DOHH2 (cell line): ENCODE measurements around the gene MAP2.

Experiments
- EZH2phosphoT487 ChIP-seq: fragments of 200-600 bp; sonication (generic); IDR thresholded peaks from 2 replicates; pipeline ENCODE4 v1.6.1; 2017; ENCODE audit warnings: borderline replicate concordance, mild to moderate bottlenecking, antibody characterized with exemption, low read length, moderate library complexity, mixed read lengths
- TF ChIP-seq, protein P1 (sequence below): fragments of 200-600 bp; sonication (generic); IDR thresholded peaks from one replicate; pipeline ENCODE4 v1.5.1; 2014; ENCODE audit warnings: antibody characterized with exemption, mild to moderate bottlenecking, low read depth, low read length; ENCODE audit not compliant: poor library complexity, severe bottlenecking

- TF ChIP-seq, protein P1, sequence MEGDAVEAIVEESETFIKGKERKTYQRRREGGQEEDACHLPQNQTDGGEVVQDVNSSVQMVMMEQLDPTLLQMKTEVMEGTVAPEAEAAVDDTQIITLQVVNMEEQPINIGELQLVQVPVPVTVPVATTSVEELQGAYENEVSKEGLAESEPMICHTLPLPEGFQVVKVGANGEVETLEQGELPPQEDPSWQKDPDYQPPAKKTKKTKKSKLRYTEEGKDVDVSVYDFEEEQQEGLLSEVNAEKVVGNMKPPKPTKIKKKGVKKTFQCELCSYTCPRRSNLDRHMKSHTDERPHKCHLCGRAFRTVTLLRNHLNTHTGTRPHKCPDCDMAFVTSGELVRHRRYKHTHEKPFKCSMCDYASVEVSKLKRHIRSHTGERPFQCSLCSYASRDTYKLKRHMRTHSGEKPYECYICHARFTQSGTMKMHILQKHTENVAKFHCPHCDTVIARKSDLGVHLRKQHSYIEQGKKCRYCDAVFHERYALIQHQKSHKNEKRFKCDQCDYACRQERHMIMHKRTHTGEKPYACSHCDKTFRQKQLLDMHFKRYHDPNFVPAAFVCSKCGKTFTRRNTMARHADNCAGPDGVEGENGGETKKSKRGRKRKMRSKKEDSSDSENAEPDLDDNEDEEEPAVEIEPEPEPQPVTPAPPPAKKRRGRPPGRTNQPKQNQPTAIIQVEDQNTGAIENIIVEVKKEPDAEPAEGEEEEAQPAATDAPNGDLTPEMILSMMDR, result no peak
- no peak for TF ChIP-seq EZH2phosphoT487
Observed at GRCh38 chr2:209726311-209726710, 302.5 kb downstream of the MAP2 start.
